GM18868 (cell line): ENCODE results near the gene TEX29.
A peak's percentile ranks its signal among the peaks of the same experiment; 100 is the strongest.

Experiments used
- ATAC-seq: cut with Tn5 transposase; IDR thresholded peaks from one replicate; pipeline ENCODE4 v1.9.1; 2021; ENCODE audit warnings: mild to moderate bottlenecking, moderate library complexity; ENCODE audit not compliant: unreplicated experiment

Gene TEX29

DNA sequence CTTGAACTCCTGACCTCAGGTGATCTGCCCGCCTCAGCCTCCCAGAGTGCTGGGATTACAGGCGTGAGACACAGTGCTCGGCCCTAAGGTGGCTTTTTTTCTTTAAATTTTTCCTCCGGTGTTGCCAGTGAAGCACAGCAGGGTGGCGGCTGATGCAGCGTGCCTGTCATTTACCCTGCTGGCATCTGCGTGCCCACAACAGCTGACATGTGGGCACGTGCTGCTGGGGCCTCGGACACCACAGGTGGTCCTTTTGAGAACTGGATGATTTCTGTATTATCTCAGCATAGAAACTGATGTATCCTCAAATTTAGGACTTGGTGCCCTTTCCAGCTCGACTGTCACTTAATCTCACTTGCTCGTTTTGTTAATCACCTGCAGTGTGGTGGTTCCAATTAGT lies 31.2 kb upstream of the TEX29 start:
- no peak for ATAC-seq

DNA sequence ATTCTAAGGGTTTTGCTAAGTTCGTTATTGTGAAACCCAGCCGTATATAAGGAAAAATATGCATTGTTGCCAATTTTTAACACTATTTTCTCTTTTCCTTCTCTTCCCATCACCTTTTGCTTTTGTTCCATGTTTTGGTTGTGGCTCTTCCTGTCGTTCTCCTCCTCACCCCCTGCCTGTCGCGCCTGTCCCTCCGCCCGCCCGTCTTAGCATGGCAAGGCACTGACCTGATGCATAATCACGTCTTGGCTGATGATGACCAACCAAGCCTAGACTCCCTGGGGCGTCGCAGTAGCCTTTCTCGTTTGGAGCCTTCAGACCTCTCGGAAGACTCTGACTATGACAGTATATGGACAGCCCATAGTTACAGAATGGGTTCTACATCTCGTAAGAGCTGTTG lies 28.5 kb upstream of the TEX29 start:
- no peak for ATAC-seq

DNA sequence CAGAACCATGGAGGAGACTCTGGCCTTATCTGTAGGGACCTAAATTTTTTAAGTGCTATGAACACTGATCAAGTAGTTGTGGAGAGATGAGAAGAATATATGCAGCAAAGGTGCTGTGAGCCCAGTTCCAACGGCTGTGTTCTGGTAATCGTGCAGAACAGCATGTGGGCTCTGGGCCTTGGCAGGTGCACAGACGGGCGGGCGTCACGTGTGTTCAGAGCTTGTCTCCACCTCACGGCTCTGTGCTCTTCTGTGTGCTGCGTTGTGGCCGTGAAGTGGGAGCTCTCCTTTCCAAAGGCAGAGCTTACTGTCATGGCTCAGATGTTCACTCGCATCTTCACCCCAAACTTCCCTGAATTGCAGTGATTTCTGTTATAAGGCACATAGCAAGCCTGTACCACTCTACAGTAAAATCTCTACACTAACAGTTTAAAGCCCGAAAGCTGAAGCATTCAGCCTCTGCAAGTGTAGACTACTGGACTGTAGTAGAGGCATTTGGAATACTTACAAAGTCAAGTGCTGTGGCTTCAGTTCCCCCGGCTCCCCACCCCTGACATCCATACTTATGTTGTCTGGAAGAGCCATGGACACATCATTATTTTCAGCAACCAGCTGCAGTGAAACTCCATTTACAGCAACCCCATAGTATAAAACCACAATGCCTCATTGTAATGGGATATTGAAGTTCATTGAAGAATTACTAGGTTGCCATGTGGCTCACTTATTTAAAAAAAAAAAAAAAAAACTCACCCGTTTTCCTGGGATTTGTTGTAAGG lies 27.5 kb upstream of the TEX29 start:
- ATAC-seq, result no peak

DNA sequence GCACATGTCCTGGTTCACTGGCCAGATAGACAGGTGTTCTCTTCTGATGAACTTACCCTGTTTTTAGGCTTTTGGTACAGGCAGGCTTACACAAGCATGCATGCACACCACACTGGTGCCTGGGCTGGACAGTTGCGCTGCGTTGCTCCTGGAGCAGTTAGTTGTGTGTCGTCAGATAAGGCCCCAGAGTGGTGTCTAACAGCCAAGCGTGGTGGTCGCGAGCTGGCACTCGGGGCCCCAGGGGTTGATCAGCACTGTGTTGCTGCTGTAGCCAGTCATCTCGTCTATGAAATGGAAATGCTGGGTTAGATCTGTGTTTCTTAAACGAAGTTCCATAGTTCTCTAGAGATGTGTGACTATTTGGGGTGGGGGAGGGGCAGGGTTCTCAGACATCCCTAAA lies 24.6 kb upstream of the TEX29 start:
- no peak for ATAC-seq

DNA sequence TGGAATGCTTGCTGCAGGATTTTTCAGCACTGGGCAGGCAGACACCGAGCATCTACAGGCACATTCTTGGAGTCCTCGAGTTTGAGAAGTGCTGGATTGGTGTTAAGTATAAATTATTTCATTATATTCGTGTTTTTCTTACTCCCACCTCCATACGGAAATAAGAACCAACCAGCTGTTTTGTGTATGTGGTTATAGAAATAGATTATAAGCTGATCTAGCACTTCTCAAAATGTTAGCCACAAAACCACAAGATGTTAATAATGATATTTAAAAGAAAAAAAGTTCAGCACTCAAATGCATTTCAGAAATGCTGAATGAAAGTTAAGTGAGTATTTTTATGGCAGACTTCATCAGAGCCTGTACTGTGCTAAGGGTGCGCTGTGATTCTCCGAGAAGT lies 24.0 kb upstream of the TEX29 start:
- no peak for ATAC-seq

DNA sequence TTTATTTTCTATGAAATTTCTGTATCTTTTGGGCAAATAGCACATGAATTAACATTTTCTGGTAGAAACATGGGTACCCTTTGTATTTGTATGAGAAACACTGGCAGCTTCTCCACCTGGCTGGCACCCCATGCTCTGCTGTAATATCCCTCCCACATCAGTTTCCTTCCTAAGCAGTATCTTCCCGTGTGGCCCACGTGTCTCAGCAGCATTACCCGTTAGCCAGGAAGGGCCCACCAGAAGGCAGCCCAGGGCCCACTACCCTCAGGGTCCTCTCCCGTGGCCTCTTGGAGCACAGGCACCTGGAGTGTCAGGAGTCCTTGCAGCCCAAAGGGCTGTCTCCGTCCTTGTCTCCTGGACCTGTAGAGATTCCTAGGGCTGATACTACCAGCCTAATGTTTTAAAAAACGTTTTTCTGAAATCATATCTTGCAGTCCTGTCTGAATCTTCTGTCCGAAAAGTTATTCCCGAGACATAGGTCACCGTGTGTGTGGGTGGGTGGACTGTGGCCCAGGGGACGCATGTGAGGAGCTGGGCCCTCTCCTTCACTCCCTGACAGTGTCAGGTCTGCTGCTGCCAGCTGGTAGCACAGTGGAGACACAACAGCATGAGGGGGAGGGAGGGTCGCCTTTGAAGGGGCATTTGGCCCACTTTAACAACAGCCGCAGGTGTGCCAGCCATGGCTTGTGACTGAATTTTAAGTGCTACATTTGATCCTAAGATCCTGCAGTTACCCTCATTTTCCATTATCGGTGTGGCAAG lies 22.0 kb upstream of the TEX29 start:
- no peak for ATAC-seq

DNA sequence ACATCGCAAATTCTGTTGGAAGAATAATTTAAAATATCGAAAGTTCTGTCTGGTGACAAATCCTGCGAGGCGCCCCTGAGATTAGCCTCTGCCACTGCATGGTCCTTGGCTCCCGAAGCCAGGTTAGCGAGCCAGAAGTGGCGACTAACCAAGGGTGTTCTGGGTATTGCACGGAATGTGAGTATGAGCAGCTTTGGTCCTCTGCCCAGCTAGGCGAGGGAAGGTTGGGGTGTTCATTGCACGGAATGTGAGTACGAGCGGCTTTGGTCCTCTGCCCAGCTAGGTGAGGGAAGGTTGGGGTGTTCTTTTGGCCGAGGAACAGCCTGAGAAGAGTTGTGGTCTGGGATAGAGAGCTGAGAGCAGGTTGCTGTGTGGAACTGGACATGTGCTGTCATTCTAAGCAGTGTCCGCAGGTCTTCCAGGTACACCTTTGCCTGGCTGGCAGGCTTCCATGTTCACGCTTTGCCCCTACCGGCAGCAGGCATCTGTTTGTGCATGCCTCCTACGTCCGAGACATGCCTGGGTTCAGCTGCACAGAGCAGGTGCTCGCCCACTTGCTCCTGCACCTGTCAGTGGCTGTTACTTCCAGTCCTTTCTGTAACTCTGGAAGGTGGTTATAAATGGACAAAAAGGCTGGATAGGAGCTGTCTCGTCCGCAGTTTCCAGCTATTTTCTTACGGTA lies 18.3 kb upstream of the TEX29 start:
- ATAC-seq, result no peak

DNA sequence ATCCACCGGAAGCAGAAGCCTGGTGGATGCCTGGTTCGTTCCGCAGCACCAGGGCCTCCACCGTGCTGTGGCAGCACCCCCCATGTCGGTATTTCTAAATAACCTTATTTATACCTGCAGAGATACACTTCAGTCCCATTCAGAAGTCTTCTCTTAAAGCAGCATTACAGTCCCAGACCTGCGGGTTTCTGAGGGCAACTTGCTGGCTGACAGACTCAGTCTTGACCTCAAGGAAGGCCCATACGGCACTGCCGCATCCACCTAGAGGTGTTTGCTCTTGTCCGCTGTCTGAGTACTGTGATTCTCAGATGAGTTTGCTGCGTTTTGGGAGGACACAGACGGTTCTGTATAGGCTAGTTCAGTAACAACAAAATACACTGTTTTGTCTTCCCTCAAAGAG lies 16.9 kb upstream of the TEX29 start:
- no peak for ATAC-seq

DNA sequence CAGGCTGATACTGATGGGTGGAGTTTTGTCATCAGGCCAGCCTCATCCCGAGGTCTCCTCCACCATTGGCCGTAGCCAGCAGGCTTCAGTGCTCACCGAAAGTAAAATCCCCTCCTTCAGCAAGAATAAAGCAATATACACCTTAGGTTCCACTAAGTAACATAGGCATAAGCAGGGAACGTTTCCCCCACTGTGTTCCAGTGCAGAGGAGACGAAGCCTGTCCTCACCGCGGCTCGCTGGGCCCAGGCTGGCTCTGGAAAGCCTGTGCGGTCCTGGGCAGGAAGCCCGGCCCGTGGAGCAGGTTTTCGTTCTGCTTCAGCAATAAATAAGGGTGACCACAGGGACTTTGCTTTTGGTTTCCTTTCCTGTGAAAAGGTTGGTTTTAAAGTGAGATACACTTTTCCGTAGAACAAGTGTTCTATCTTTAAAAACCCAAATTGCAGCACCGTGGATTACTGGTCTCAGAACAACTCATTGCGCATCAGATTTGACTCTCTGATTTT lies 16.3 kb upstream of the TEX29 start:
- peak; percentile 58 for ATAC-seq

DNA sequence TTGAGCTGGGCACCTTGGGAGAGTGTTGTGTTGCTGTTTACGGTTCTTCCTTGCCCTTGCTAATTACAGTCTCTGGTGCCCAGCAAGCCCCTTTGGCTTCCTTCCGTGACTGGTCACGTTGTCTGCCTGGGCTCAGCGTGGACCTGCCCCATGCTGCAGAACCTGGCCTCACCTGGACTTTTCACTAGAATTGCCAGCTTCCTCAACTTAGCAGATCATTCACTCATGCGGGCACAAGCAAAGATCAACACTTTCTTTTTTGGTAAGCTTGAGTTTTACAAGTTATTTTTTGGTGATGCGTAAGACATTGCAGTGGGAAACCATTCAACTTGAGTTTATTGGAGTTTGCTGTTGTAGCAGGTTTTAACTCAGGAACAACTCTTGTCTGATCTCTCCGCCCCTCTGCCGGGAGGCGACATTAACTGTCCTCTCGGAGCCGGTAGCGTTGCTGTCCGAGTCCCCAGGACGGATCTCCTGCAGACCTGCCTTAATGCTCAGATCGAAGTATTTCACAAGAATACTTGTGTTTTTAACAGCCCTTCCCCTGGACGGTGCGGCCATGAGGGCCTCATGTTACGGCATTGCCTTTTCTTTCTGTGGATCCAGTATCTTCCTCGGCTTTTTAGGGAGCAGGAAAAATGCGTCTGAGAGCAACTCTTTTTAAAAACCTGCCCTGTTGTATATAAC lies 15.7 kb upstream of the TEX29 start:
- ATAC-seq, result no peak

DNA sequence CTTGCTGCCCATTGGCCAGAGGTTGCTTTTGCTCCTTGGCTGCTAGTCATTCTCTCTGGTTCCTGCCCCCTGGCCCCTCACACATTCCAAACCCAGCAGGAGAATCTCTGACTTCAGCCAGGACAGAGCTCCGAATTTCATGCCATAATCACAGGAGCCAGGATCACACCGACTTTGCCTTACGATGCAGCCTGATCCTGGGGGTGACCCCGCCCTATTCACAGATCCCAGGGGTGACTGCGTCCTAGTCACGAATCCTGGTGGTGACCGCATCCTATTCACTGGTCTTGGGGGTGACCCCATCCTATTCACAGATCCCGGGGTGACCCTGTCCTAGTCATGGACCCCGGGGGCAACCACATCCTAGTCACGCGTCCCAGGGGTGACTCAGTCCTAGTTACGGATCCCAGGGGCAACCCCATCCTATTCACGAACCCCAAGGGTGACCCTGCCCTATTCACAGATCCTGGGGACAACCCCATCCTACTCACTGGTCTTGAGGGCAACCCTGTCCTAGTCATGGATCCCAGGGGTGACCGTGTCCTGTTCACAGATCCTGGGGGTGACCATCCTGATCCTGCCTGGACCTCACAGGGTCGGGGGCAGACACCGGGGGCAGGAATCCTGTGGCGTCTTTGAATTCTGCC lies 7.4 kb upstream of the TEX29 start:
- ATAC-seq, result no peak

DNA sequence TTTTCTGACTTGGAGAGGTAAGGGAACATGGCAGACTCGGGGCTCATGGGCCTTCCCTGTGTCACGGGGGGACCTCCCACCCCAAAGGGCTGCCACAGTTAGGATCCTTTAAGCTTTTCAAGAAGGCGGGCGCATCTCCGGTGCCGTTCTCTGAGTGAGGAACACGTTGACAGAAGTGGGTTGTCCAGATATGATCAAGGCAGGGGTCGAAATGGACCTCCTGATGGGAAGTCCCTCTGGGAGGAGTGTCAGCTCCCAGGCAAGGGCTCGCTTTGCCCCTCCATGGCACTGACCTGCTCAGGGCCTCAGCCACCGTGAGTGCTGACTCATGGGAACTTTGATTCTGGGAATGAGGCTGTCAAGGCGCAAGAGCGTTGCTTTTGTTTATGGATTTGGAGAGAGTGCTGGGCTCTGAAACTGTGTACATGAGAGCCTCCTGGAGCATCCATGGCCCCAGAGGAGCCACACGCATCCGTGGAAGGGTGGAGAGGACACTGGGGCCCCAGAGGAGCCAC lies 6.5 kb upstream of the TEX29 start:
- ATAC-seq, result no peak

DNA sequence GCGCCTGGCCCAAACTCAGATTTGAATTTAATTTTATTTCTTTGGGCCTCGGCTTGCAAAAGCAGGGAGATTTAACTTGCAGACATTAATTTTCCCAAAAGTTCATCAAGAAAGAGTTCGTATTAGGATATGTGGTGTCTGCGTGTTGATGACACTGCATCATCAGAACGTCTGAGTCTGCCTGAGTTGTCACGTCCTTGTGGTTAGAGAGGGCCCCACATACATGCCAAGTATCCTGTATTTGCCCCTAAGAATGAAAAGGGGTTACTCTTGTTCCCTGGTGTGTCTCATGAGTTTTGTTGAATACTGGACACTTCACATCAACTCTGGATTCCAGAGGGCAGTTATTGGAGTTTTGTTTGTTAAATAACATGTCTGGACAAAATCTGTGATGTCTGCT lies 5.6 kb upstream of the TEX29 start:
- no peak for ATAC-seq

DNA sequence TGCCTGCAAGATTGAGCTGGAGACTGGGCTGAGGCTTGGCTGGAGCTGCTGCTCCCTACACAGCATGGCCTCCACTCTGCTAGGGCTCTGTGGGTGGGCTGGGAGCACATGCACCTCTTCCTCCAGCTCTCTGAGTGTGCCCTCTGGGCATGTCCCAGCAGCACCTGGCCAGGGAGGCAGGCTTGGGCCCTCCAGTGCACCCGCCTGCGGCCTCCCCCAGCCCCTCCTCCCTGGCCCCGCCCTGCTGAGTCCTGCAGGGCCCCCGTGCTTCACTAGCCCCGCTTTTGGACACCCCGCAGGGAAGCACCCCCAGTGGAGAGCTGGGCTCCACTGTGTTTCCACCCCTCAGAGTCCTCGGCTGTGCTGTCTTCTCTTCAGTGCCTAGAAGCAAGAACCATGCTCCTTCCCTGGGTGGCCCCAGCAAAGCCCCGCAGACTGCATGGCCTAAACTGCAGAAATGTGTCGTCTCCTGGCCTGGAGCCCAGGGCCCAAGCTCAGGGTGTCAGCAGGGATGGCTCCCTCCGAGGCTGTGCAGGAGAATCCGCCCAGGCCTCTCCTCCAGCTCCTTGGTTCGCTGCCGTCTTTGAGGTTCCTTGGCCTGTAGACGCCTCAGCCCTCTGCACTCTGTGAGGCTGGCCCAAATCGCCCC lies 5.0 kb upstream of the TEX29 start:
- no peak for ATAC-seq

DNA sequence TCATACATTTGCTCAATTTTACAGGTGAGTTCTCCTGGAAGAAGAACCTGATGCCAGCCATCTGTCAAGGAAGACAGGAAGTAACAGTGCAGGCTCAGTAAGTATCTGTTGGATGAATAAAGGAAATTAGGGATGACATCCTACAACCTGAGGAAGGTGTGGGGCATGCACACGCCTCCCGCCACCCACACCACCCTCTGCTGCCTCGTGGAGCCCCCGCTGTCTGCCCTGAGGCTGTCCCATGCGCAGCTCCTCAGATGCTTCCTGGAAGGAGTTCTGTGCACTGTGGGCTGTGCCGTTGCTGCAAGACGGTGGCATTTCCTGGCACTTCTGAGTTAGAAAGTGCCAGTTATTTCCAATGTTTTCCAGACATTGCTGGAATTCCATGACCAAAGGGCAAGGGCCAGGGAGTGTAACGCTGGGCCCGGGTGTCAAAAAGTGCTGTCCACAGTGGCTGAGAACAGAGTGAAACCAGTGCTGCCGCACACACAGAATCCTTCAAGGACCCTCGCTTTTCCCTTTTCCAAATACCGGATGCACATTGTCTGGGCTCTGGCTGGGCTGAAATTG lies 4.2 kb upstream of the TEX29 start:
- ATAC-seq, result no peak

DNA sequence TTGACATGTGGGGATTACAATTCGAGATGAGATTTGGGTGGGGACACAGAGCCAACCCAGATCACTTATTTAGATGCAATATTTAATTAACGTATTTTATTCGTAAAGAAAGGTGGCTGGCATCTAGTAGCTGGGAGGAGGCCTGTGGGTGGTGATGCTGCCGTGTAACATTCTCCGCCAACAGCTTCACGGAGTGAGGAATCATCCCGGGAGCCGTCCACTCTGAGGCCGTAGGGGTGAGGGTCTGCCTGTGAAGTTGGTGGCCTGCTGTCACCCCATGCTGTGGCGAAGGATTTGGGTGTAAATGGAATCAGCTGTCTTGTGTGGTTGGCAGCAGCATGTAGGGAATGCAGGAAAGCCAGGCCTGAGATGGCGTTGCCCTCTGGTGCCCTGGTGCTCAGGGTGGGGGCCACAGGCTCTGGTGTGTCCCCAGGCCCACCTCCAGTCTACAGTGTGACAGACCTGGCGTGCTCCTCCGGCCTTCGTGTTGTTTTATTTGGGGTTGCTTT lies 3.3 kb upstream of the TEX29 start:
- ATAC-seq, result no peak

DNA sequence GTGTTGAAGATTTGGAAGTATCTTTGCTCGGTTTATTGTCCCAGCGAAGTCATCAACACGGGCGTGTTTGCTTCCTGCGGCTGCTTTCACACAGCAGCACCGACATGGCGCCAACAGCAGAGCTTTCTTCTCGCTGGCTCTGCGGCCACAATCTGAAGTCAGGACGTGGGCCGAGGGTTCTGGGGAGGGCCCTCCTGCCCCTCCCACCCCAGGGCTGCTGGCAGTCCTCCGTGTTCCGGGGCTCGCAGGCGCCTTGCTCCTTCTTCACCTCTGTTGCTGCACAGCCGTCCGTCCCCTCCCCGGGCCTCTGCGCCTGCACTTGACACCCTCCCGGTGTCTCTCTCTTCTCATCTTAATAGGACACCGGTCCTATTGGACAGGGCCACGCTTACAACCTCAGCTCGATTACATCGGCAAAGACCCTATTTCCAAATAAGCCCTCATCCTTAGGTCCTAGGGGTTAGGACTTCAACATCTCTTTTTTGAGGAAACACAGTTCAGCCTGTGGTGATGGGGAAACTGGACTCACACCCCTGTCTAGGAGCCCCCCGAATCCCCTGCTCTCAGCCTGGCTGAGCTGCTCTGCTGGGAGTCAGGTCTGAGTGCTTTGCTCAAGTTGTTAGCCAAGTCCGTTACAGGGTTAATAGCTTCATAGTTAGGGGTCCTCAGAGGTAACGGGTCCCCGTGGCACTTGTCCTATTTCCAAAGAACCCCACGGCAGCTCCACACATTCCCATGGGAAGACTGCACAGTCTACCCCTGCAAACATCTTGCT lies 2.7 kb upstream of the TEX29 start:
- ATAC-seq, result no peak

DNA sequence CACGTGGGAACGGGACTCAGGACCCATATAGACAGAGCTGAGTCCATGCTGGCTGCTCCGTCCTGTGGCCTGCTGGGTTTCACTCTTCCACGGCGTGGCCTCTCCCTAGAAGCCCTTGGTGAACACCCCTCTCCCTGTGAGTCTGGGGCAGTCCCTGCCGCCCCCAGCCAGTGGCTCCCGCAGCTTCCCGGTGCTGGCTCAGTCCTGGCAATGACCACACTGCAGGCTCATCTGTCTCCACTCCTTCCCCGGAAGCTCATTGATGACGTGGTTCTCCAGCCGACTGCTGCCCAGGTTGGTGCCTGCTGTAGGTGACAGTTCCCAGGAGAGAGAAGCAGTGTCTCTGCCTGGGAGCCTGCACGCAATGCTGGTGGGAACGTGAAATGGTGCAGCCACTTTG lies 2.1 kb upstream of the TEX29 start:
- no peak for ATAC-seq

DNA sequence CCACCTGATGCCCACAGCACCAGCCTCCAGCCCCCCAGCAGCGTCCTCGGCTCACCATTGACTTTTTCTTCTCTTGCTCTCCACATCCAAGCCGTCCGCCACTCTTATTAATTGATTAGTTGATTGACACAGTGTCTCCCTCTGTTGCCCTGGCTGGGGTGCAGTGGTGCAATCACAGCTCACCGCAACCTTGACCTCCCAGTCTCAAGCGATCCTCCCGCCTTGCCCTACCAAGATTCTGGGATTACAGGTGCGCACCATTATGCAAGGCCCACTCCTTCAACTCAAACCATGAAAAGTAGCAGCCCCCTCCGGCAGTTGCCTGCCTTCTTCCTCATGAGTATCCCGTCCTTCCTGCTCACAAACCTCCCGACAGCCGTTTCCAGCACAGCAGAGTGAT lies 921 bp upstream of the TEX29 start:
- no peak for ATAC-seq
